ENCODE data around the gene MBIP. TPM values are rescaled to one million over a fixed set of nuclear protein-coding genes. Genes with fewer than 3 reads are reported as not detected.

Gene MBIP
- 52.1 and 72.2 TPM in 2 replicates for polyA plus RNA-seq
- polyA minus RNA-seq: 48.0 and 51.2 TPM in 2 replicates

GRCh38 chr14:36320200-36320896, at the start of gene MBIP:
MBIP (minus strand) TSS chr14:36320637; CDS start chr14:36320588, 49 bp downstream.
- Histone ChIP-seq H3K27ac (ENCODE audit: low read length) (peak within 1 kb of the TSS; percentile 90), H3K9me2 (ENCODE audit: insufficient read depth, low read length) (no peaks in the 10 kb centered on the region), H3K79me2 (replicated peaks; ENCODE audit: insufficient read depth, low read length) (peaks cover 44% of the 10 kb centered on the region), H3F3A (ENCODE audit: insufficient read depth, low read length, poor library complexity, severe bottlenecking) (no peaks in the 10 kb centered on the region), H3K9ac (ENCODE audit: low read length) (peak within 1 kb of the TSS; percentile 92), H4K20me1 (ENCODE audit: insufficient read depth) (no peaks in the 10 kb centered on the region), H3K4me2 (ENCODE audit: low read length) (peak within 1 kb of the TSS; percentile 69), H3K36me3 (ENCODE audit: insufficient read depth, low read length) (no peaks in the 10 kb centered on the region), H3K9me3 (ENCODE audit: low read length) (no peaks in the 10 kb centered on the region), H2AFZ (ENCODE audit: low read depth, low read length) (peak within 1 kb of the TSS; percentile 92), H3K27me3 (ENCODE audit: insufficient read depth, low read depth, low read length) (no peaks in the 10 kb centered on the region), H3K4me3 (ENCODE audit: low read length) (peak within 1 kb of the TSS; percentile 80)
- TF ChIP-seq POLR2AphosphoS5 (IDR thresholded peaks at IDR 0.05): peak; percentile 89
- TF ChIP-seq REST (IDR thresholded peaks at IDR 0.05; ENCODE audit: borderline replicate concordance): peak; percentile 90
- TF ChIP-seq TAF1 (IDR thresholded peaks at IDR 0.05; ENCODE audit: low read depth): peak; percentile 80
- TF ChIP-seq RAD21 (conservative IDR thresholded peaks at IDR 0.05): peak; percentile 27
- no peak for TF ChIP-seq CTCF (IDR thresholded peaks at IDR 0.05; ENCODE audit: poor library complexity, severe bottlenecking)
- peak; percentile 45 for TF ChIP-seq SMC3 (conservative IDR thresholded peaks at IDR 0.05; ENCODE audit: poor library complexity)
- peak; percentile 61 for TF ChIP-seq MXI1 (conservative IDR thresholded peaks at IDR 0.05; ENCODE audit: poor library complexity, severe bottlenecking)
- TF ChIP-seq EP300 (conservative IDR thresholded peaks at IDR 0.05; ENCODE audit: poor library complexity, severe bottlenecking): no peak

GRCh38 chr14:36367985-36368774, 47.7 kb upstream of the MBIP start:
- Histone ChIP-seq H3K4me2 (ENCODE audit: low read length) (no peak overlapping the region), H3K4me3 (ENCODE audit: low read length) (no peak overlapping the region), H4K20me1 (ENCODE audit: insufficient read depth) (no peaks in the 10 kb centered on the region), H3K36me3 (ENCODE audit: insufficient read depth, low read length) (no peaks in the 10 kb centered on the region), H3K27ac (ENCODE audit: low read length) (no peak overlapping the region), H3K9ac (ENCODE audit: low read length) (no peak overlapping the region), H3K79me2 (replicated peaks; ENCODE audit: insufficient read depth, low read length) (no peaks in the 10 kb centered on the region), H2AFZ (ENCODE audit: low read depth, low read length) (no peak overlapping the region), H3K27me3 (ENCODE audit: insufficient read depth, low read depth, low read length) (no peaks in the 10 kb centered on the region), H3K9me2 (ENCODE audit: insufficient read depth, low read length) (no peaks in the 10 kb centered on the region), H3F3A (ENCODE audit: insufficient read depth, low read length, poor library complexity, severe bottlenecking) (no peaks in the 10 kb centered on the region), H3K9me3 (ENCODE audit: low read length) (no peaks in the 10 kb centered on the region)
- no peak for TF ChIP-seq SMC3 (conservative IDR thresholded peaks at IDR 0.05; ENCODE audit: poor library complexity)
- no peak for TF ChIP-seq EZH2 (IDR thresholded peaks at IDR 0.05; ENCODE audit: borderline replicate concordance, insufficient read depth, low read length, poor library complexity, severe bottlenecking)
- TF ChIP-seq EP300 (conservative IDR thresholded peaks at IDR 0.05; ENCODE audit: poor library complexity, severe bottlenecking): no peak
- TF ChIP-seq RAD21 (conservative IDR thresholded peaks at IDR 0.05): no peak
- TF ChIP-seq REST (IDR thresholded peaks at IDR 0.05; ENCODE audit: borderline replicate concordance): no peak
- no peak for TF ChIP-seq POLR2AphosphoS5 (IDR thresholded peaks at IDR 0.05)
- no peak for TF ChIP-seq CTCF (IDR thresholded peaks at IDR 0.05; ENCODE audit: poor library complexity, severe bottlenecking)
- TF ChIP-seq MXI1 (conservative IDR thresholded peaks at IDR 0.05; ENCODE audit: poor library complexity, severe bottlenecking): no peak
- no peak for TF ChIP-seq TAF1 (IDR thresholded peaks at IDR 0.05; ENCODE audit: low read depth)
